Renal pelvis (tissue), 4 donors: ENCODE measurements around the gene HSD17B14. TPM values are rescaled to one million over a fixed set of nuclear protein-coding genes. Genes with fewer than 3 reads are reported as not detected.

Experiments
- DNase-seq: peaks from one replicate; pipeline ENCODE4 v3.0.0-alpha.2; 2013
- polyA plus RNA-seq, 3 donors: library from polyadenylated mRNA; unstranded; fragments of 120-200 nt; gene quantifications; one replicate each; pipeline ENCODE4 v1.2.1, GENCODE V29; 2013; ENCODE audit not compliant: insufficient read length in 3 of 3

Gene HSD17B14
- polyA plus RNA-seq, 3 donors, result 38.3 to 44.8 (median 43.3) TPM

DNA sequence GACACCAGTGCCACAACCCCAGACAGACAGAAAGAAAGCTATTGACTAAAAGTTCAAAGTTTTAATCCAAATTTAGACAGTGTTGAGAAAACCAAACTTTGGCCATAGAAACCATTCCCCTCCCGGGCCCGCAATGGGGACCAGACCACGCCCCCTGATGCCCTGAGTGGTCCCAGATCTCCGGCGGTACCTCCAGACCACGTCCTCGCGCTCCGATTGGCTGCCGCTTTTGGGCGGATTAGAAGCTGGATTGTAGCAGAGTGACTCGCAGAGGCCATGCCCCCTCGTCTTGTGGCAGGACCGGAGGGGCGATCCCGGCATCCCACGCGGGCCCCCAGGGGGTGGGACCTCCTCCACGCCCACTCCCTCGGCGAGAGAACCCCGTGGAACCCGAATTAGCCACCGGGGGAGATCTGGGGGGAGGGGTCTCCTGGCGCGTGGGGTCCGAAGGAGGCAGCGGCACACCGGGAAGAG lies 797 bp upstream of the HSD17B14 start:
- DNase-seq, result peak; percentile 85

DNA sequence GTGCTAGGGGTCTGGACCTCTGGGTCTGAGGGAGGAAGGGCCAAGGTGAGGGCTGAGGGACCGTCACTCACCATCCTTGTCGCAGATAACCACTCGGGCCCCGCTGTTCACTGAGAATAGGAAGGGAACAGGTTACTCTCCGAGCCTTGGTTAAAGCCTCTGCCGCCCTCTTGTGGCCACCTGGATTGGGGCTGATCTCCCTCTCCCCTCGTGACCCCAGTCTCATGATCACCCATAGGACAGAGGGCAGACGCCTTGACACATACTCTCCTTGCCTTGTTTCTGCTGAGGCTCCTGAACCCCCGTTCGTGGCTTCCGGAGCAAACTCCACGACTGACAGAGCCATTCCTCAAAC lies 580 bp downstream of the HSD17B14 start:
- DNase-seq, result peak; percentile 89

DNA sequence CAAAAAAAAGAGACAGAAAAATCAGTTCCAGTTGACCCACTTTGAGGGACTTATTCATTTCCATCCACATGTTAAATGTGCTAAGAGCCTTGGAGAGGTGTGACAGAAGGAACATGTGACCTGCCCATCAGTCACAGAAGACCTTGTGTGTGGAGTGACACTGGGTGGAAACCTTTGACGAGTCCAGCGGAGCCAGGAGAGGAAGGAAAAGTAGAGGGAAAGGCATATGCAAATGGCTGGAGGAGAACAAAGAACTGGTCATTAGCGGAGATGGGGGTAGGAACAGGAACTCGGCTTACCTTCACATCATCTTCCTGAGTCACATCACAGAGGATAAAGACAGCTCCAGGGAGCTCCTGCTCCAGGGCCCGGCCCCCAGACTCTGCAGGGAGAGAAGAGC lies 2.3 kb downstream of the HSD17B14 start:
- DNase-seq, result no peak

DNA sequence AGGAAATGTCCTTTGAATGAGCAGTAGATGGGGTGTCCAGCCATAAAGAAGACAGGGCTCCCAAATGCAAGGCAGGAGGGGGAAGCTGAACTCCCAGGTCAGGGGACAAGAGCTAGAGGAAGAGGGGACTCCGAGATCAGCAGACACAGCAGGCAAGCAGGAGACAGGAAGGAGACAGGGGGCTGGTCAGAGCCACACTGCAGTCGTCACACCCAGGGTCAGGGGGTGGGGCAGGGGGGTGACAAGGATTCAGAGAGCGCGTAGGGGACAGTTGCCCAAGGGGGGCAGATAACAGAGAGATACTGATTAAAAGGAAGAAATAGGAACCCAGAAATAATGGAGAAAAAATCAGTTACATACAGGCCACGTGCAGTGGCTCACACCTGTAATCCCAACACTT lies 3.2 kb downstream of the HSD17B14 start:
- no peak for DNase-seq

DNA sequence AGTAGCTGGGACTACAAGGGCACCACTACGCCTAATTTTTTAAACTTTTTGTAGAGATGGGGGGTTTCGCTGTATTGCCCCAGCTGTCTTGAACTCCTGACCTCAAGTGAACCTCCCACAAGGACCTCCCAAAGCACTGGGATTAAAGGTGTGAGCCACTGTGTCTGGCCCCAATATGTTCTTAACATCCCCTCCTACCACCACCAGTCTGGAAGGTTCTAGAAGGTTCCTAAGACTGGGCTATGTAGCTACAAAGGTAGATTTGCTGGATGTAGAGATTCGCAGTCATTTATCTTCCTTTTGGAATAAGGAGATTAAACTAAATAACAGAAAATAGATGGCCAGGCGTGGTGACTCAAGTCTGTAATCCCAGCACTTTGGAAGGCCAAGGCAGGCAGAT lies 5.3 kb downstream of the HSD17B14 start:
- DNase-seq, result no peak

DNA sequence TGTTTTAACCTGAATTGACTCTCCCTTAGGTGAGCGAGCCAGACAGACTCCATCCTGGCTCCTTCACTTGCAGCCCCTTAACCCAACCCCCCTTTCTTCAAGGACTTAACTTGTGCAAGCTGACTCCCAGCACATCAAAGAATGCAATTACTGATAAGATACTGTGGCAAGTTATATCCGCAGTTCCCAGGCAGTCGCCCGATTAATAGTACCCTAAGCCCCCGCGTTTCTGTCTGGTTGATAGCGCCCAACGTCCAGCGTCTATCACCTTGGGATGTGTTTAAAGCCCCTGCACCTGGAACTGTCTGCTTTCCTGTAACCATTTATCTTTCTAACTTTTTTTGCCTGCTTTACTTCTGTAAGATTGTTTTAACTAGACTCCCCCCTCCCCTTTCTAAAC lies 6.2 kb downstream of the HSD17B14 start:
- DNase-seq, result no peak

DNA sequence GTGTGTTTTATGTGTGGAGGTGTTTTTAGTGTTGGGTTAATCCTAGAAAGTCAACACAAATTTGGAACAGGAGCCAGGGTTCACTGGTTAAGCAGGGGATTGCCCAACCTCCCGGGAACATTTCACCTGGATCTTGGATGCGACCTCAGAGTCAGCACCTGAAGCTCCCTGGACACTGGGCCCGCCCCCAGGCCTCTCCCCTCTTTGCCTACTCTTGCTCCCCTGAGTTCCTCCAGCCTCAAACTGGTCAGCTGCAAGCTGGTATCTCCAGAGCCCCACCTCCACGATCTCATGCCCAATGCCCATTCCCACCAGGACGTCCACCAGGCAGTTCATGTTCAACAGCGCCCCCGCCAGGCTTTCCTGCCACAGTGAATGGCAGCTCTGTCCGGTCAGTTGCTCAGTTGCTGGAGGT lies 9.7 kb downstream of the HSD17B14 start:
- DNase-seq, result no peak

DNA sequence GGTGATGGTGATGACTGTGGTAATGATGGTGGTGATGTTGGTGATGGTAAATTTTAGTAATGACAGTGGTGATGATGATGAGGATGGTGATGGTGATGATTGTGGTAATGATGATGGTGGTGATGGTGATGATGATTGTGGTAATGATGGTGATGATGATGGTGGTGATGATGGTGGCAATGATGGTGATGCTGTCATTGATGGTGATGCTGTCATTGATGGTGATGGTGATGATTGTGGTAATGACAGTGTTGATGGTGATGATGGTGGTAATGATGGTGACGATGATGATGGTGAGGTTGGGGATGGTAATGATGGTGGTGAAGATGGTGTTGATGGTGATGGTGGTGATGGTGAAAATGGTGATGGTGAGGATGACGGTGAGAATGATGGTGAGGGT lies 13.8 kb downstream of the HSD17B14 start:
- no peak for DNase-seq

DNA sequence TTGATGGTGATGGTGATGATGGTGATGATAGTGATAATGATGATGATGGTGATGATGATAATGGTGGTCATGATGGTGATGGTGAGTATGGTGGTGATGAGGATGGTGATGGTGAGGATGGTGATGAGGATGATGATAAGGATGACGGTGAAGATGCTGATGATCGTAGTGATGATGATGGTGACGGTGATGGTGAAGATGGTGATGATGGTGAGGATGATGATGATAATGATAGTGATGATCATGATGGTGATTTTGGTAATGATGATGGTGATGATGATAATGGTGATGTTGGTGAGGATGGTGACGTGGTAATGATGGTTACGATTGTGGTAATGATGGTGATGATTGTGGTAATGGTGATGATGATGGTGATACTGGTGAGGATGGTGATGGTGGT lies 14.7 kb downstream of the HSD17B14 start:
- DNase-seq, result no peak

DNA sequence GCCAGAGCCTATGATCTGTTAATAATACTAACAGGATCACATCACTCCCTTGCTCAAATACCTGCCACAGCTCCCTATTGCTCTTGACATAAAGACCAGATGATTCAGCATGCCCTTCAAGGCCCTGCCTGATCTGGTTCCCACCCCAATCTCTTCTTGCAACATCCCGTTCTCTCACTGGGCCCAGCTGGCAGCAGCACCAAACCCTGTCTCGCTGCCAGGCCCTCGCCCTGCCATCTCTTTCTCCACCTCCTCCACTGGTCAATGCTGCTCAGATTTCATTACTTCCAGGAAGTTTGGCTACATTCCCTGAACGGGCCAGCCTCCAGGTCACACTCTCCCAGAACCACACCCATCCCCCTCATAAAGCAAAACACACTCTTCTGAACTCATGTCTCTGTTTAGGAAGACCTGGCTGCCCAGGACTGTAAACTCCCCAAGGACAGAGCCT lies 16.9 kb downstream of the HSD17B14 start:
- no peak for DNase-seq

DNA sequence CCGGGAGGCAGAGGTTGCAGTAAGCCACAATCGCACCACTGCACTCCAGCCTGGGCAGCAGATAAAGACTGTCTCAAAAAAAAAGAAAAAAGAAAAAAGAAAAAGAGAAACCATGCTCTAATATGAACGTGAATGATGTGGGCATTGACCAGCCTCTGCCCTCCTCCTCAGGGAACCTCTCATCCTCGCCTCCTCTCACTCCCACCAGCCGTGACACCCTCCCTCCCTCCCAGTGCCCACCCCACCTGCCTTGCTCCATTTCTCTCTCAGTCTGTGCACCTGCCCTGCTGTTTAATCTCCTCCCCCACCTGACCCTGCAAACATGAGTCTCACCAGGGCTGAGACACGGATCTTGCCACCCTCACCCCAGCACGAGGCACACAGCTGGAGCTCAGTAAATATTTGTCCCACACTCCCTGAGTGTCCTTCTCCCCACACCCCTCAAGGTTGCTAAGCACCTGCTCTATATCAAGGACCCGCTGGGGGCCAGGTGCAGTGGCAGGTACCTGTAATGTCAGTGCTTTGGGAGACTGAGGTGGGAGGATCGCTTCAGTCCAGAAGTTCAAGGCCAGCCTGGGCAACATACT lies 18.0 kb downstream of the HSD17B14 start:
- no peak for DNase-seq

DNA sequence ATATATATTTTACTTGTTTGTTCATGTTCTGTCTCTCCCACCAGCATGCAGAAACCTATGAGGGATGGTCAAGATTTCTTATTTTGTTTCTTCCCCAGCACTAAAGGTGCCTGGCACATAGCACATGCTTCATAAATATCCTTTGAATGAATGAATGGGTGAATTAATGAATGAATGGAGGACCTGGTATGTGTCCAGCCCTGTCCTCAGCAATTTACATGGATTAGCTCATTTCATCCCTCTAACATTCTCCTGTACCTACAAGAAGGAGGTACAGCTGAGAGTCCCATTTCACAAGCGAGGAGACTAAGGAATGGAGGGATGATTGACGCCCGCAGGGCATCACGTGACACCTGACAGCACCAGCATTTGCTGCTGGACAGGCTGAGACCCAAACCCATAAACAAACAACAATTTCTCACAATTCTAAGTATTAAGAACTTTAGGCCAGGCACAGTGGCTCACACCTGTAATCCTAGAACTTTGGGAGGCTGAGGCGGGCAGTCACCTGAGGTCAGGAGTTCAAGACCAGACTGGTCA lies 18.6 kb downstream of the HSD17B14 start:
- no peak for DNase-seq

DNA sequence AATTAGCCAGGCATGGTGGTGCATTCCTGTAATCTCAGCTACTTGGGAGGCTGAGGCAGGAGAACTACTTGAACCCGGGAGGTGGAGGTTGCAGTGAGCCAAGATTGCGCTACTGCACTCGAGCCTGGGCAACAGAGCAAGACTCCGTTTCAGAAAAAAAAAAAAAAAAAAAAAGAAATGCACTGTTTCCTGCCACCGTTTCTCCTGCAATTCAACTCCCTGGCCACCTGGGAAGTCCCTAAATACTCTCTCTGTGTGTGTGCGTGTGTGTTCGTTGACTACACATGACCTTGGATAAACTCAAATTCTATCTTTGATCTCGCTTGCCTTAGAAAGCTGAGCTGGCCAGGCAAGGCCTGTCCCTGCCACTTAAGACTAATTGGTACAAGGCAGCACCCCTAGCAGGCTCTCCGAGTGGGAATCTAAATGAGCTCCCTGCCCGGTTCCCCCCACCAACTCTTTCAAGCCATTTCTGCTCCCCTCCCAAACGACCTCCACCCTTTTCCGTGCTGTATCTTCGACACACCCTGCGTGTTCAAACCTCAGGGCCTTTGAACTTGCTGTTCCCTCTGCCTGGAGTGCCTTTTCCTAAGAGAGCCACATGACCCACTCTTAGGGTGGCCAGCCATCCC lies 20.3 kb downstream of the HSD17B14 start:
- no peak for DNase-seq

DNA sequence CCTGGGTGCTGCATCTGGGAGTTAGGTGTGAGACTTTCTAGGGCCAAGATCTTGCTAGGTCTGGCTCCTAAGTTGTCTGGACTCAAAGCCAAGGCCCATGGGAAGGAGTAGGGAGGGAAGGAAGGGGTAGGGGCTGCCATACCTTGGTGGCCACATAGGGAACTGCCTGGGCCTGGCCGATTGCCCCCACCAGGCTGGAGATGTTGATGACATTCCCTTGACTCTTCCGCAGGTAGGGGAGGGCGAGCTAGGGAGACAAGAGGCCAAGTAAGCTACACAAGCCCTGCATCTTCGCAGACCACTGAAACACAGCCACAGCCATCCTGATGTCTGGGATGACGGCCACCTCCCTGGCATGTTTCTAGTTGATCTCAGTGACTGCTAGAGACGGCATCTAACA lies 21.4 kb downstream of the HSD17B14 start:
- no peak for DNase-seq

DNA sequence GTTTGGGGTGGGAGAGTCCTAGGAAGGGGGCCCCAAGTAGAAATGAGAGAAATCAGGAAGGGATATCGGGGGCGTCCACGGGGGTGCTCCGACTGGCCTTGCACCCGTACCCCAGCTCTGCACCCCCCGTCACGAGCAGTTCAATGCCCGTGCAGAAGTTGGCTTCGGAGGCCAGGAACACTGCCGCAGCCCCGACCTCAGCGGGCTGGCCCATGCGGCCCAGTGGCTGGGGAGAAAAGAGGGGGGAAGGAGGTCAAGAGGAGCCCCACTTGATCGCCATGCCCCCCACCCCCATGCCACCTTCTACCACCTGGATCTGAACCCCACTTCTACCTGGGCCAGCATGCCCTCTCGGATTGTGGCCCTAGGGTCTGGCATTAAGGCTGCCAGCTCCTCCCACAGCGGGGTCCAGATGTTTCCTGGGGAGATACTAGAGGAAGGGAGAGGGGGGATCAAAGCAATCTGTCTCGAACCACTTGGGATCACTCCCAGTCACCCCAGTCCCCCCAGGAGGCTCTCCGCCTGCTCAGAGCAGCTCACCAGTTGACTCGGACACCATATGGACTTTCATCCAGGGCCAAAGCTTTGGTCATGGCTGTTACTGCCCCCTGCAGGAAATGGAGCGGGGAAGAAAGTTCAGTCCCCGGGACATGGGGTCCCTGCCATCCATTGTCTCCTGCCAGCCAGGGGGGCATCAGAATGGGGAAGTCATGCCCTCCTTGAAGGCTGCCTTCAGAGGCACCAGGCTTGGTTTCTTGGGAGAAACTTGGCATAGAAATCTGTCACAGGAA lies 23.0 kb downstream of the HSD17B14 start:
- no peak for DNase-seq

DNA sequence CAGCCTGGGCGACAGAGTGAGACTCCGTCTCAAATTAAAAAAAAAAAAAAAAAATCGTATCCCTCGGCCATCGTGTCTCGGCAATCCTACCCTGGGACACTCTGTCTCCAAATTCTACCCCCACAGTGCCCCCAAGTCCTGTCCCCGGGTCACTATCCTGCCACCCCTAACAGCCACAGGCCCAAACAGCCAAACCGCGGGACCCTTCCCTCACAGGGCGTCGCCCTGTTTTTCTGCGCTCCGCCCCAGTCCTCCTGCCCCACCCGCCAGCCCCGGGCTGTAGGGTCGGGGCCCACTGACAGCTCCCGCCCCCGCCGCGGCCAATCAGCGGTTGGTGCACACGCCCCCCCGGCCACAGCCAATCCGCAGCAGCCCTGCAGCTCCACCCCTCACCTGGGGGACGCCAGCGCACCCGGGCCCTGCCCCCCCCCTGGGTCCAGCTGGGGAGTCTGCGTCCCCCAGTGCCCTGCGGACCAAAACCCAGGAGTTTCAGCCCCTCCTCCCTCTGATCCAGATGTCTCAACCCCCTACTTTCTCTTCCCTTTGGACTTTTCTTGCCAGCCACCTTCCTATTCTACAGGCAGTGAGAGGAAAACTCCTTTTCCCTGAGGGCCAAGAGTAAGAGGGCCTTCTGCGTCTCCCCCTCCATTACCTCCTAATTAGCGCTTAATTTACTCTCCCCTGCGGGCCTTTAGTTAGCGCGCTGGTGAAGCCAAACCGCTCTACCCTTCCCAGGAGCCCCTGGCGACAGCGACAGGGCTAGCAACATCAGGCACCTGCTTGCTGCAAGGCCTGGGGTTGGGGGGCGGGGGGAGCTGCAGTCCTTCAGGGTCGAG lies 24.0 kb downstream of the HSD17B14 start:
- DNase-seq, result peak; percentile 73

DNA sequence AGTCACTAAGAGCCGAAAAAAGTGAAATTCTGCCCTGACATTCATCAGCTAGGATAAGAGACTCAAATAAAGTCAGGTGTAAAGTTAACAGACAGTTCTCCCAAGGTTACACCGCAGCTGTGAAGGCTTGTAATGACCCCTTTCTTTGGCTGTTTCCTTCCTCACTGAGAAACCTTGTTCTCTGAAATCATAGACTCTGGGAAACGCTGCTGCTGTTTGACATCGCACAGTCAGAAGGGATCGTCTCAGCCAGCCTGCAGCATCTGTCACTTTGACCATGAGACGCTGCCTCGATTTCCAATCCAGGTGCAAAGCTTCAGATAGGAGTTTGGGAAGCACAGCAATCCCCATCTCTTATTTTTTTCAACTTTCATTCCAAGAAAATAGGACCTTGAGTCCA lies 26.1 kb downstream of the HSD17B14 start:
- no peak for DNase-seq

DNA sequence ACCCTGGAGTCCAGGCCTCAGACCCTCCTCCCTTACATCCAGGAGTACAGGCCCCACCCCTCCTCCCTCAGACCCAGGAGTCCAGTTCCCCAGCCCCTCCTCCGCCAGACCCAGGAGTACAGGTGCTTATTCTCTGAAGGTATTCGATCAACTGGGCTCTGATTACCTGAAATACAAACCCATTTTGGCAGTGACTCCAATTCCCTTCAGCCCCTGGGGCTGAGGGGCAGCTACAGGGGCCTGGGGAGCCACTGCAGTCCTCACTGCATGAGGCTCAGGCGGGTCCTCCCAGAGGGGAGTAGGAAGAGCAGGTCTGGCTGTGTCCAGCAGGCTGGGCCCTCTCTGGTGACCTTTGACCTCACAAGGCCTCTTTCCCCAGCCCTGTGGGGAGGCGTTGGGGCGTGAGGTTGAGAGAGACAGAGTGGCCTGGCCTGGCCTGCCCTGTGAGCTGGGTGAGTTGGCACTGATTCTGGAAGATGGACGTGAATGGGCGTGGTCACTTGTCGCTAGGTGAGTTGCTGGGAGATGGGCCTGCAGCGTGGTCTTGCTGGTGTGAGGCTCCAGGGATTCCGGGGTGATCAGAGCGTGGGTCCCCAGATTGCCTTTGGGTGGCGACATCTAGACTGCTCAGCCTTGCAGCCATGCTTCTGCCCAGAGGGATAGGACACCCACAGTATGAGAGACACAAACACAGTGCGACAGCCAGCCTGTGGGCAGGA lies 28.5 kb downstream of the HSD17B14 start:
- DNase-seq, result no peak

DNA sequence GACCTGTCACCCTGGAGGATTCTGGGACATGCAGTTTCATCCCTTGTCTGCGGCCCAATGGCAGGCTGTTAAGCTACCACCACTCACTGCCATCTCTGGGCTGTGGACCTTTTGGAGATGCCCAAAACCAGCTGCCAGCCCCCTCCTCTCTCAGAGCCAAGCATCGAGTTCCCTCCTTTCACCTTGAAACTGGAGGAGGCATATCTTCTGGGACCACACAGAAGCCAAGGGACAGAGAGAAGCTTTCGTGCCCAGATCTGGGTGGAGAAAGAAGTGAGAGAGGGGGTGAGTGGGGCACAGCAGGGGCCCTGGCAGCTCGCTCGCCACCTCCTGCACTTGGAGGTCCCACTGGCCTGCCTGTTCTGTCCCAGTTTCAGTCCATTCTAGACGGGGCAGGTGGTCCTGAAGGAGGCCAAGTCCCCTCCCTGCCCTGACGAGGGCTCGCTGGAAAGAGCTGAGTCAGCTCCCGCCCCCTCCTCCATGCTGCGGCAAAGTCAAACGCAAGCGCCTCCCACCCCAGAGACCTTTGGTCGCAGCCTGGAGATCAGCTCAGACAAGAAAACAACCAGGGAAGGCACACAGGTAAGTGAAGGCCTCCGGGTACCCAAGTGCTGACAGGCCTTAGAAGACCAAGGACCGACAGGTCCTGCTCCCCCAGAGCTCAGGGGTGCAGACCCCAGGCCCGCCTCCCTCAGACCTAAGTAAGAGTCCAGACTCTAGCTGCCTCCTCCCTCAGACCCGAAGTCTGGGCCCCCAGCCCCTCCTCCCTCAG lies 29.3 kb downstream of the HSD17B14 start:
- no peak for DNase-seq

DNA sequence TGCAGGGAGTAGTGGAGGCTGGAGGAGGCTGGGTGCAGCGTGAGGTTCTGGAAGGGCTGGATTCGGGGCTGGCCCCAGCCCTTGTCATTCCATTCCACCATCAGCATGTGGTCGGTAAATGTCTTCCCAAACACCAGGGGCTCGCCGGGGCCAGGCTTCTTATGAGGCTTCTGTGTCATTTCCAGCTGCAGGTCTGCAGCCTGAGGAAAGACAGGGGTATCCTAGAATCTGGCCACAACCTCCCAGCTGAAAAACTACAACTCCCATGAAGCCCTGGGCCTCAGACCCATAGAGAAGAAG lies 29.8 kb downstream of the HSD17B14 start:
- DNase-seq, result peak; percentile 56

DNA sequence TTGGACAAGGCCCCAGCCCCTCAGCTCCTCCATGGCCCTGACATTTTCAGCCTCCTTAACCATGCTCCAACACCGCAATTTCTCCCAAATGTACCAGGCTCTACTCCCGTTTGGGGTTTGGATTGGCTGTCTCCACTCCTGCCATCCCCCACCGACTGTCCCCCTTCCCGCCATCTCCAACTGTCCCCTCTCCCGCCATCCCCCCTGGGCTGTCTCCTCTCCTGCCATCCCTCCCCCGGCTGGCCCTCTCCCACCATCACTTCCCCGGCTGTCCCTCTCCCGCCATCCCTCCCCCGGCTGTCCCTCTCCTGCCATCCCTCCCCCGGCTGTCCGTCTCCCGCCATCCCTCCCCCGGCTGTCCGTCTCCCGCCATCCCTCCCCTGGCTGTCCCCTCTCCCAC lies 30.8 kb downstream of the HSD17B14 start:
- DNase-seq, result no peak
